DMS53 treated with DMSO at 0.1 percent for 48 hours (cell line): Measurements from ENCODE around the gene FRMD4A.

Source experiments
- DNase-seq: peaks from one replicate; lab custom pipeline; 2025; ENCODE audit not compliant: unreplicated experiment; lab: John Stamatoyannopoulos, UW

FRMD4A gene

DNA sequence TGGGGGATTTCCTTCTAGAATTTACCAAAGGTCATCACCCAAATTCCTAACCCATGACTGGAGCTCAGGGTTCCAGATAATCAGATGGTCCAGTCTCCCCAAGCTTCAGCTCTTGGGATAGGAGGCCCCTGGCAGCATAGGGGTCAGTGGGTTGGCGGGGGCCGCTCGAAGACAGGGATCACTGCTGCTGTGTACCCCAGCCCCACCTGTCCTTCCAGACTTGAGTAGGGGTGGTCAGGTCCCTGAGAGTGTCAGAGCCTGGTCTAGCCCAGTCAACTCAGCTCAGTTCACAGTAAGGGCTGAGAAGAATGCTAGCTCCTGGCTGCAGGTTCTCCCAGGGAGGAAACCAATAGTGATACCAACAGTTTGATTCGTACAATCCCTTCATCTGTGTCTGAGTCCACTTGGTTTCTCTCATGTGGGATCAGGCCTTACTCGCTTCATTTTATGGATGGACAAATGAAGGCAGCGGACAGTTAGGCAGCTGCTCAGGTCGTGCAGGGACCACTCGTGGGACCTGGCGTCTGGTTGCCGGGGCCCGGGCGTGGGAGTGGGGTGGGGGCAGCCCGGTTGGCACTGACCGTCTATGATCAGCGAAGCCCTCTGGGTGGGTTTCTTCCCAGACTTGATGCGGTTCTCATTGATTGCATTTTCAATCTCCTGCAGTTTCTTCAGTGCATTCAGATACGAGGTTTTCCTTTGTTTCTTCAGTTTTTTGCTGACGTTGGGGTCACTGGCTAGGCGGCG lies 665.0 kb downstream of the FRMD4A start:
- no peak for DNase-seq

DNA sequence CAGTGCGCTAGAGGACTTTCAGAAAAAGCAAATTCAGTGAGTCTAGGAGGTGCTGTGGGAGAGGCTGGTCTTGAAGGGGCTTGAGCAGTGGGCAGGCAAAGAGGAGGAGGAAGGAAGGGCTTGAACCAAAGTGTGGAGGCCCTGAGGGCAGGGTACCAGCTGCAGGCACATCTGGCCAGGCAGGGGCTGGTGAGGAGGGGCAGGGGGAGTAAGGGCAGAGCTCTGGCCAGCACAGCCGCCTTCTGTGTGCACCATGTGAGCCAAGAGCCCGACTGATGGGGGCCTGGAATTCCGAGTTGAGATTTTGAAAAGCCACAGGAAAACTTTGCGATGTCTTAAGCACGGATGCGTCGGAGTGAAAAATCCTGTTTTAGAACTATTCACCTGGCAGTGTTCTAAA lies 669.5 kb downstream of the FRMD4A start:
- no peak for DNase-seq

DNA sequence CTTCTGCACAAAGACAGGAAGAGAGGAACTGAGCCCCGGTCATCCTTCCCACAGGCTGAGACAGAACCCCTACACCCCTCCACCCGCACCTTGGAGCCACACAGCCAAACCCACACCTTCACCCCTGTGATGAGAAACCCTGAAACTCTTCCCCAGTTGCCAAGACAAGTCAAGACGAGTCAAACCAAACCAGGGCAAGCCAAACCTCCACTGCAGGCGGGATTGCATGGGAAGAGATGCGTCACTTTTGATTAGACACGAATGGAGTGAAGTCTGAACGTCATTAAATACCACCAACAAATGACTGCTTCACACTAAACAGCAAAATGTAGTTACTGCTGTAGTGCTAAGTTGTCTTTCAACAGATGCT lies 670.2 kb downstream of the FRMD4A start:
- no peak for DNase-seq

DNA sequence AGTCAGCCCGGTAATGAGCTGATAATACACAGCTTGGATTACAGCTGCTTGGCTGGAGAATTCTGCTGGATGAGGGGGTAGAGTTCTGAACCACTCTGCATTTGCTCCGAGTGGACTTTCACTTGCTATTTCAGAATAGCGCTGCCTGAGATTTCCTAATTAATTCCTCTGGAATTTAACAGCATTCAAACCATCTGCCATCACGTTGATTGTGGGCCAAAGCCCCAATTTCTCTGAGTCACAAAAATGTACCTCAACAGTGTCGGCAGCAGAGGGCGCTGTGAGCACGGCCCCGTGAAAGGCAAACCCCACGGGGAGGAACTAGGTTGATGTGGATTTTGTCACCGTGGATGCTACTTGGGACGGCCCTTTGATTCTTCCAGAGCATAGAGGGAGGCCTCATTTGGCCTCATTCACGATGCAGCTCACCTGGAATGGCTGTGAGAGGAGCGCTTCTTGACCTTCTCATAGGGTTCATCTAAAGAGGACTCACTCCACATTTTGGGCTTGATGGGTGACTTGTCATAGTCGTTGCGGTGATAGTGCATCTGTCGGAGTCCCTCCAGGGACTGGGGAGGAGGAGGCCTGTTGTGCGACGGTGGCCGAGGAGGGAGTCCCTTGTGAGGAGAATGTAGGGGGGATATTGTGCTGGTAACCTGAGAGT lies 670.7 kb downstream of the FRMD4A start:
- peak; percentile 32 for DNase-seq

DNA sequence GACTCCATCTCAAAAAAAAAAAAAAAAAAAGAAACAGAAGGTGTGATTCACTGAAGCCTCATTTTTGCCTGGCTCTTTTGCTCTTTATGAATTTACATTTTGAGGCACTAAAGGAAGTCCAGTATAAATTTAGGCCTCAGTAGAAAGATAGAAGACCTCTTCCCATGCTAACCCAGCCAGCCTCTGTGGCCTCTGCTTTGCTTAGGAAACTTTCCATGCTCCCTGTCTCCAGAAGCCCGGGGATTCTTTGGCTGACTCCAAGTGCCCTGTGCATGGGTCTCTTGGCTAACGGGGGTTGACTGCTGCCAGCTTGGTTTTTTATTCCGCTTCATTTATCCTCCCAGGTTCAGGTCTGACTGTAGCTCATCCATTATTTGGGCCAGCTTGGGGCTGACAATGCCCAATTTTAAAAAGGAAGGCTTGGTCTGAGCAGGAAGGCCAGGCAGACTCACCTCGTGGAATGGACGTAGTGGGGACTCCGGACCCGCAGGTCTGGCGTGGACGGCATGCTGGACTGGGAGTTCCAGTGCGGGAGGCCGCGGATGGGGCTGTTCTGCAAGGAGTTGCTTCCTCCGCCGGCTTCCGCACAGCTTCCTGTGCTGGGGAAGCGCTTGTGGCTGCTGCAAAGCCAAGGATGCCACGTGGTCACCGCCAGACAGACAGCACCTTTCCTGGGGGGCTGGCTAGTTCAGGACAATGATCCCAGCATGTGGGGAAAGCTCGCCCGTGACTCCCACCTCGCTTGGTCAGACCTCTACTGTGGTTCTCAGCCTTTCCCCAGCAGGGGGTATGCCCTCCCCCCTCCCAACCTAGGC lies 671.6 kb downstream of the FRMD4A start:
- no peak for DNase-seq

DNA sequence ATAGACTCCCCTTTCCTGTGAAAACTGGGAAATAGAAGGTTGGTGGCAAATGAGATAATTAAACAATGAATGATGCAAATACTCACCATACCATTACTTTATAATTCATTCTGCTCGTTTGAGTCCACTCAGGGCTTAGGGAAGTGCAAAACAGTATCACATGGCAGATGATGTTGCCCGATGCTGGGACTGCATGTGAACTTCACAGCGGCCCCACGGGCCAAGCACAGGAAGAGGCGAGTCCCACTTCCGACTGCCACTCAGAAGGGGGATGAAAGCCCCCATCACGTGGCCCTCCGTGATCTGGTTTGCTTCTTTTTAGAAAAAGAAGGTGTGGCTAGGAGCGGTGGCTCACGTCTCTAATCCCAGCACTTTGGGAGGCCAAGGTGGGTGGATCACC lies 672.5 kb downstream of the FRMD4A start:
- DNase-seq = no peak

DNA sequence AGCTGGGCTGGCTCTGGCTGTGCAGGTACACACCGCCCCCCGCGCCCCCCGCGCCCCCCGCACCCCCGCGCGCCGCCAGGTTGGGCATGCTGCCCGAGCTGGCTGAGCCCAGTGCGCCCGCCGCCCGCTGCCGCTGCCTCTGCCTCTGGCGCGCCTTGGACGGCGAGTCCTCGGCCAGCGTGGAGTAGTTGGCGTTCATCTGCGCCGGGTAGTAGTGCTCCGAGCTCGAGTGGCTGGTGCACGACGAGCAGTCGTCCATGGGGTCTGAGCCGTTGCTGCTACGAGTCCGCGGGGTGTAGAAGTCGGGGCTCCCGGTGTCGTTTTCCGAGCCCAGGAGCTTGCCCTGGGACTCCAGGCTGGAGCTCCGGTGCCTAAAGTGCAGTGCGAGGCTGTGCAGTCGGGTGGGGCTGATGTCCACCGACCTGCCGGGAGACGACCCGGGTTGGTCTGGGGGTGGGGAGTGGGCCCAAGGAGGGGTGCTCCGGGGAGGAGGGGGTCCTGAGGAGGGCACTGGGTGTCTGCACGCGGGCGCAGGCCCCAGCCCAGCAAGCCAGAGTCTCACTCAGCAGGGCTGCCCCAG lies 673.5 kb downstream of the FRMD4A start:
- no peak for DNase-seq

DNA sequence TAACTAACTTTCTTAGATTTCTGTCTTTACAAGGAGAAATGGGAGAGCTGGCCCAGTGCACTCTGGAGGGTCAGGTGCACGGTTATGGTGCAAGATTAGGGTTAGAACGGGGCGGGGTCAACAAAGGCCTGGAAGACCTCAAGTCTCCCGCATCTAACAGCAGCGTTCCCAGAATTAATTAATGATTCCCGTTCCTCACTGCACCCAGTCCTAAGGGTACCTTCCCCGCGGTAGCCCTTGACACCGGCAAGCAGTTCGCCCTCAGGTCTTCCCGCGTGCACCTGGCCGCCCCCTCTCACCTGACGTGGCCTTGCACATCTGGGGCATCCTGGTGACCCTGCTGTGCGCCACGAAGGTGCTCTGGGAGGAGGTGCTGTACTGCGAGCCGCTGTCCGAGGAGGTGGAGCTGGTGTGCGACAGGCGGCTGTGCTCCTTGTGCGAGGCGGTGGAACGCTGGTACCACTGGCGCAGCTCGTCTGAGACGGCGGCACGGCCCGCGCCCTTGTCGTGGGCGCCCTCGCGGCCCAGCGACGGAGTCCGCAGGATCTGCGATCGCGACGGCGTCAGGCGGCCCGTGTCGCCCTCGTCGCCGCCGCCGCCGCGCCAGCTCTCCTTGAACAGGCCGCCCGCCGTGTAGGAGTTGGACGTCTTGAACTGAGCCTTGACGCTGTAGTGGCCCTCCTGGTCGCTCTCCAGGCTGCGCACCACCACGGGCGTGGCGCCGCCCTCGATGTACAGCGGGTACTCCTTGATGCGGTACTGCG lies 674.2 kb downstream of the FRMD4A start:
- no peak for DNase-seq

DNA sequence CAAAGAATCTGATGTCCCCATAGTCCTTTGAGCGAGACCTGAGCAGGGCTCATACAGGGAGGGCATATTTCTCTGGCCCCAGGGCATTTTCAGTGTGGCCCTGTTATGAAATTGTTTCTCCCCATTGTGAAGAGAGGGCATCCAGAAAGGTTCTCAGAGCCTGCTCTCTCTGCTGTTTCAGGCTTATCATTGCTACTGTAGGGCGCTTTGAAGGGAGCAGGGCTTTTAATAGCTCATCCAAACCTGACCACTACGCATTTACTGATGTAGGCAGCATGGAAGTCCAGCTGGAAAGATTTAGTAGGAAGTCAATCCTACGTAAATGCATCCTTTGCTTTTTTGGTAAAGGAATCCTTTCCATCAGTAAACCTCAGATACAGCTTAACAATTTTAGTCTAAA lies 675.9 kb downstream of the FRMD4A start:
- no peak for DNase-seq

DNA sequence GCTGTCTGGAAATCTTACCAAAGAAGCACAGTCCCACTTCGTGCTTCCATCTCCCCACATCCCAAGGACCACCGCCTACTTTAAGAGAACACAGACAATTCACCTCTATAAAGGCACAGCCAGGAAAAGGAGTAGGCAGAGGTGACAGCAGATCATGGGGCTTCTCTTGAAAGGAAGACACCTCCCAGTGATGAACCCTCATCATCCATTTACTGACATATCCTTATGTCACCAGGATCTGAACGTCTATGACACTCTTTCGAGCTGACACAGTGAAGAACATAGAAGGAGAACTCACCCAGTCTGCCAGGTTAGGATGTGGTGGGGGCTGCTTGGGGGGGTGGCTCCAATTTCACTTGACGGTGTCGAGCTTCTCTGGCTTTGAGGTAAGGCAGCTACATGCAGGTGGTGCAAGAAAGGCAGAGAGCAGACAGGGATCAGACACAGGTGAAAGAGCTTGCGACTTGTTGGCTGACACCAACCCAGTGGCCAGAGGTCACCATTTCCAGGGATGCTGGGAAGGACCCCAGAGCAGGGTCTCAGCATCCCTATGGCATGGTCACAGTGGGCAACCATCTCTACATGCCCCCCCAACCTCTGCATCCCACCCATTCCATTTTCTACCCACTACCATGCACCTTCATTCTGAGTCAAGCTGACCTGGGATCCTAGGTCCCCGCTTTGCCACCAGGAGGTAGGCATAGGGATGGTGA lies 676.5 kb downstream of the FRMD4A start:
- DNase-seq = no peak

DNA sequence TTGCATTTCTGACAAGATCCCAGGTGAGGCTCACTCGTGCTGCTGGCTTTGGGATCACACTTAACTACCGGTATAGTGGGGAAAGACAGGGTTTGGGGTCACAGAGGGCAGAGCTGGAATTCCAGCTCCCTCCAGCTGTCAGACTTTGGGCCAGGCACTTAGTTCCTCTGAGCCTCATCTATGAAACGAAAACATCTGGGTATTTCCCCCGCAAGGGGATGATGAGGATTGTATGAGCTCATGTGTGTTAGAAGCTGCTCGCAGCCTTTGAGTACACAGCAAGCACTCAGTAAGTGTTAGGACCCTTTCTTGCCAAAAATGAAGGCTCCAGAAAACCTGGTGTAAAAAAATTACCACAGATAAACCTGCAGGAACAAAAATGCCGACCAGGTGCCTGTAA lies 677.9 kb downstream of the FRMD4A start:
- no peak for DNase-seq

DNA sequence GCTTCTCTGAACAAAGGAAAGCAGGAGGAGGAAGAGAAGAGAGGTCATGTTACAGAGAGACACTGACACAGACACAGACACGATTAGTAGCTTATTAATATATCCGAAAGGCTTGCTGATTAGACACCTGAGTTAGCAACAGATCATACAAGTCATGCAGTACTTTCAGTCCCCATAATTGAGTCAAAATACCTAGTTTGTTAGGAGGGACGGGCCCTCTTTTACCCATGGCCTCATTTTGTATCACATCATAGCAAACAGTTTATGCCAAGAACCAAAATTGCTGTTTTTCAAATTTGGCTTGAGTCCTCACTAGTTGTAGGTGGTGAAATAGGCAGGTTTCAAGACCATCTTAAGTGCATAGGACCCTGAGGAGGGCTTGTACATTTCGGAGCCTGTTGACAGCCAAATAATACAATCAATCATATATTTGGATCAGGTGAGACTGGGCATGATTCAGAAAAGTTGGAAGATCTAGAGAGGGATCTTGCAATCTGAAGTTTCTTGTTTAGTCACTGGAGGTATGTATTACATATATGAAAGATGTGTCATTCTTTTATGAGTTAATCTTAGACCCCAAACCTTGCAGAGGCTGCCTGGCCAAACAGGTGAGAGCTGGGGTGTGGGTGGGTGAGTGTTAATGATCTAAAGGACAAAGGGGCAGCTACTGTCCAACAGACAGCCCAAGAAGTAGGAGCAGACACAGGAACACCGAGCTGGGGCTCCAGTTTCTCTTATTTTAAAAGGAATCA lies 678.6 kb downstream of the FRMD4A start:
- no peak for DNase-seq

DNA sequence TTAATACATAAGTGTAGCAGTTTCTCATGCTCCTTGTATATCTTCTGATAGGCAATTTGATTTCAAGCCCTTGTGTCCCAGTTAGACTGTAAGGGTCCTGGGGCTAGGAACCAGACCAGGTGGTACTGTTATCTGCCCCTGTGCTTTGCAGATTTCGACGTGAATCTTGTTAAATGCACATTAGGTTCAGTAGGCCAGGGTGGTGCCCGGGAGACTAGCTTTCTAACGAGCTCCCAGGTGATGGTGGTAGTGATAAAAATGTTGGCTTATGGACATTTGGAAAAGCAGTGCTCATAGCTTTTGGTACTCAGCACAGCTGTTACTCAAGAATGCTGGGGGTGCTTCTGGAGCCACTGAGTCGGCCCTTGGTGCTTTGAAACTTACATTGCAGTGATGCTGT lies 679.8 kb downstream of the FRMD4A start:
- DNase-seq = no peak

DNA sequence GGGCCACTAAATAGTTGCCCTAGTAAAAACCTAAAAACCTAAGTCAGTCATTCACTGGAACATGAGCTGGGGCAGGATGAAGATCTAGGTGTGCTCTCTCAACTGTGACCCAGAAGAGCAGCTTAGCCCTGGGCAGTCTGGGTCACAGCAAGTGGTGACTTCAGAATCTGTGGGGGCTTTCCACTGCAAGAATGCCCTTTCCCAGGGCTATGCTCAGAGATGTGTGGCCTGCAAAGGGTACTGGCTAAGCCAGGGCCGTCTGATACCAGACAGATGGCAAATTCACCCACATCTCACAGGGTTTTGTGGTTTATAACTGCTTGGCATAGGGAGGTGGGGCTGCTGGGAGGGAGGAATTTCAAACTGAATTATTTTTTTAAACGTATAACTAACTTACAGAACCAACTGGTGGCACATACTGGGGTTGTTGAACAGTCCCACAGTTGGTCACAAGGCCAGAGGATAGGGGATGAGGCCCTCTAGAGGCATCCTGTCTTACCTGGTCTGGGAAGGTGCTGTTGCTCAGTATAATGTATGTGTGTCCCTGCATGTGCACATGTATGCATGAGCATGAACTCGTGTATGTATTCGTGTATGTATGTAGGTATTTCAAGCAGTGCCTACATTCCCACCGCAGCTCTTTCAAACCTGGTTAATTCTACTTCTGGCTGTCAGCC lies 680.7 kb downstream of the FRMD4A start:
- DNase-seq = no peak

DNA sequence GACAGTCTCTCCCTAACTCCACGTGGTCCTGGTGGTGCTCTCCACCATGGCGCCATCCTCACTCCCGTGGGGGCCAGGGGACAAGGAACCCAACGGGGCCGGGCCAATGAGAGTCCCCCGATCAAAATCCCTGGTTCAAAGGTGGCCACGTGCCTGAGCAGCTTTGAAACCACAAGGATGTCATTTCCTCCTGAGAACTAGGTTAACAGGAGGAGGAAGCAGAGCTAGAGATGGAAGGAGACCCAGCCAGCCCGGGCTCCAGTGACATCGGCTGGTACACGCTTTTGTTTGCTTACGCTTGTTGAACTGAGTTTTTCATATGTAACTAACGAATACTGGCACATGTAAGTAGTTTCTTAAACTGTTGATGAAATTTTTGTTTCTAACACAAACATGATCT lies 682.3 kb downstream of the FRMD4A start:
- no peak for DNase-seq

DNA sequence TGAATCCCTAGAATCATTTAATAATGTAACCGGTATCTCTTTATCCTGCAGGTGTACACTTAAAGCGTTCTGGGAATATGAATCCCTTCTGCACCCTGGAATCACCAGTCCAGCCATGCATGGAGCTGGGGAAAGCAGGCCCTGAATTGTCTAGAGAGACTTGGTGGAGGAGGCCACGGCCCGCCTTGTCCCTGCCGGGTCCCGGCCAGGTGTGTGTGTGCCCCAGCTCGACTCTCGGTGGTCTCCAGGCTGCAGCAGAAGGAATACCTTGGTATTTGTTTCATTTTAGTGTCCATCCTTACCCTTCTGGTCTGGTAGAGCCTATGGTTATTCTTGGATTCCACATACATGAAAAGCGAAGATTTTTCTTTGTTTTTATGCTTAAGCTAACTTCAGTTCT lies 685.9 kb downstream of the FRMD4A start:
- no peak for DNase-seq

DNA sequence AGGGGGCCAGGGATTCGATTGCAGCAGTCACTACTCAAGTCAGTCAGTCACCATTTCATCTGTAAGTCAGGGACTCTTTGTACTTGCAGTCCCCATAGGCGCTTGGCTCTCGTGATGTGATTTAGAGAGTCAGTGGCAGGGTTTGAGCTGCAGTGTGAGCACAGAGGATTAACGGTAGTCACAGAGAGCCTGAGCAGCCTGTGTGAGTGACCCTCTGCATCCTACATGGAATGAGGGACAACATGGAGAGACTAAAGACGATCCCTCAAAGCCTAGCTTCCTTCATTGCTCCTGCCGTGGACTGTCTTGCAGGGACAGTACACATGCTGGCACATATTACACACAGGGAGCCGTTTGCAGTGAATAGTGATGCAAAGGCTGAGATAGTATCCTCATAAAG lies 687.7 kb downstream of the FRMD4A start:
- no peak for DNase-seq

DNA sequence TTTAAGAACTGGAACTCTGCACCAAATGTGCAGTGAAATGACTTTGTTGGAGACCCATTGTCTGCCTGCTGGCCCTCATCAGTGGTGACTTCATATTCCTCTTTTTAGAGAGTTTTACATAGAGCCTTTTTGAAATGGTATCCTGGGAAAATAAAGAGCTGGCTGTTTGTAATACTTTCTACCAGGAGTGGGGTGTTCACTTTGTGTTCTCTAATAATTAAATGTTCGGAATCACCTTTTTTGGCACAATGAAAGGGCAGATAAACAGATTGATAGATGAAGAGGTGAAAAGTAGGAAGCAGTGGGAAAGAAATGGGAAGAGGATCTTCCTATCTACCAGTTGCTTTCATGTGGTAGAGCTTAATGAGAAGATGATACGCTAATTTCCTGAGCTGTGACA lies 688.4 kb downstream of the FRMD4A start:
- no peak for DNase-seq

DNA sequence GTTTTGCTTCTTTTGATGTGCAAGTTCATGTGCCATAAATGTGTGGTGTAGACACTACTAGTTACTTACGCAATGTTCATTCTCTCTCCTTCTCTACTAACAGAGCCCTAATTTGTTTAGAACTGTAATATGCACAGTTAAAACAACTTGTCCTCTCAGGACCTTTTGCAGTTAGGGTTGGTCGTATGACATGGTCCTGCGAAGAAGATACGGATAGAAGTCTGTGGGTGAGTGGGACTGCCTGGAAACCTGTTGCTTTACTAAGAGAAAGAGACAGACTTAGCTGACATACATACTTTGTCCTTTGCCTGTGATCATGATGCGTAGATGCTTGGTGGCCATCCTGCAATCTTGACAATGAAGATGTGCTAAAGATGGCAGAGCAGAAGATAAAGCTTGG lies 692.8 kb downstream of the FRMD4A start:
- DNase-seq = no peak
